Measurements from ENCODE around the gene PAX3.

PAX3 gene

DNA sequence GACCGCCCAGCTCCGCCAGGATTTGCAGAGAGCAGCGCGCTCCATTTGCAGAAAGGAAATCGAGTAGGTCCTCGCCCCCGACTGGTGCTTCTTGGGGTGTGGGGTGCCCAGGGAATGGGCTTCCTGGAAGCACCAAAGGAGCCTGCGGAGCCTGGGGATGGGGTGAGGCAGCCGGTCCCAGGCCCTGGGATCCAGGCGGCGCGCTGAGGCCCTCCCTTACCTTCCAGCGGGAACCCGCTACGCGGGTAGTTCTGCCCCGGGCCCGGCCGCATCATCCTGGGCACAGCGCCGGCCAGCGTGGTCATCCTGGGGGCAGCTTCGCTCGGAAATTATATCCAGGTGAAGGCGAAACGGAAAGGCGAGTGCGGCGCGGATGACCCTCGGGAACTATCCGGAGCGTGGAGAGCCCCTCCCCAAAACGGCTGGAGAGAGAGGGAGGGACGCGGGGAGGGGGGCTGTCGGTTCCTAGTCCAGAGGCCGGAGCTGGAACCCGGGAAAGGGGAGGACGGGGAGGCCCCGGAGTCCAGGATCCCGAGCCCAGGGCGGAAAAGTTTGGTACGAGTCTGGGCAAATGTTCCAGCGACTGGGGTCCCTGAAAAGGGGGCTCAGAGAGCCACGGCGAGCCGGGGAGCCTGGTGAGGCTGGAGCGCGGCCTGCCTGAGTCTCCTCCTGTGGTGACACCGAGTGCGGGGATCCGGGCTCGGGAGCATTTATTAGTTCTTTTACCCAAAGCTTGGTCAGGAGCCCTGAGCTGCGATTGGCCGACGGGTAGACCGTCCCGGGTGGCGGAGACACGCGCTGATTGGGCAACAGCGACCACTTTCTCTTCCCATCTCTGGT, at the start of gene PAX3:
PAX3 (minus strand) TSS at position 688 of the 840 bp plus-strand sequence; CDS start at position 305, 383 bp downstream.
- intact Hi-C loops (cut with DNase I), result no loop called here
- peak in 1 of 10 donors; percentile 81 for DNase-seq

GRCh38 chr2:222341331-222341730, 42.5 kb upstream of the PAX3 start:
- intact Hi-C loops (cut with DNase I), result no loop called here
- no peak for DNase-seq

GRCh38 chr2:222338374-222338773, 39.6 kb upstream of the PAX3 start:
- intact Hi-C loops (cut with DNase I), result no loop called here

DNA sequence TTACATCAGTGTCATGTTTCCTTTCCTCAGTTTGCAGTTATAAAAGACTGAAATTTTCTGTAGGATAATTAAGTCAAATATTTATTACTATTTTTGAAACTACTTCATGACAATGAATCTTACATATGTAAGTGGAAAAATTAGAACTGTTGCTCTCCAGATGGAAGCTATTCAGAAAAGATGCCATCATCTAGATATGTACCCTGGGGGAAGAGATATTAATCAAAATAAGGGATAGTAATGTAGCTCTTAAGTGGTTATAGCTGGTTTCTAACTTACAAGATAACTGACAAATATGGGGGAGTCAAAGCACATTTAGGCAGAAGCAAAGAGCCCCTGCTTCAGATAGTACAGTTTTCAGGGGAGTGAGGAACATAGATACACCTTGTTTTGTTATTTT, 38.1 kb upstream of the PAX3 start:
- DNase-seq, result no peak
- intact Hi-C loops (cut with DNase I), result no loop called here

More at GRCh38 chr2:222338374-222338773, 39.6 kb upstream of the PAX3 start:
- DNase-seq, result no peak

GRCh38 chr2:222336442-222336841, 37.6 kb upstream of the PAX3 start:
- intact Hi-C loops (cut with DNase I), result no loop called here

DNA sequence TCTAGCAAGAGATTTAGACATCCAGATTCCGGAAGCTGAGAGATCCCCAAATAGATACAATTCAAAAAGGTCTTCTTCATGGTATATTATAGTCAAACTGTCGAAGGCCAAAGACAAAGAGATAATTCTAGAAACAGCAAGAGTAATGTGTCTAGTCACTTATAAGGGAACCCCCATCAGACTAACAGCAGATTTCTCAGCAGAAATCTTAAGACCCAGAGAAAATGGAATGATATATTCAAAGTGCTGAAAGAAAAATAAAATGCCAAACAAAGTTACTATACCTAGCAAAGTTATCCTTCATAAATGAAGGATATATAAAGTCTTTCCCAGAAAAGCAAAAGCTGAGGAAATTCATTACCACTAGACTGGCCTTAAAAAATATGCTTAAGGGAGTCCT, 36.1 kb upstream of the PAX3 start:
- intact Hi-C loops (cut with DNase I), result no loop called here
- no peak for DNase-seq

More at GRCh38 chr2:222336442-222336841, 37.6 kb upstream of the PAX3 start:
- no peak for DNase-seq

DNA sequence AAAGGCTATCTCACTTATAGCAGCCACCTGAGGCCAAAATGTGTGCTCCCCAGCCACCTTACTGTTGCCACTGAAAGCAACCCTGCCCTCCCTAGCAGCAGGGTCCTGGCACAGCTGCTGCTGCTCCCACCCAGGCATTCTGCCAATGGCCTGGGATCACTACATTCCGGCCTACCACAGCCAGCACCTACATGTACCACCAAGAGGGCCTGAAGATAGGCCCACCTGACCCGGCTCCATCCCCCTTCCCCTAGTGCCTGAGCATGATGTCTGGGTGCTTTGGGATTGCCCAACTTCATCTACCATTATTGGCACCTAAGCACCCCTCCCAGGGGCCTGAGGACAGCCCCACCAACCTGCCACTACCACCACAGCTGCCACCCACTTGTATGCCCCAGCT, 34.6 kb upstream of the PAX3 start:
- peak in 2 of 10 donors; percentile 31 to 72 for DNase-seq
- intact Hi-C loops (cut with DNase I), result no loop called here

- no peak for DNase-seq
- intact Hi-C loops (cut with DNase I), result no loop called here
Measured at GRCh38 chr2:222332116-222332515, 33.3 kb upstream of the PAX3 start.

DNA sequence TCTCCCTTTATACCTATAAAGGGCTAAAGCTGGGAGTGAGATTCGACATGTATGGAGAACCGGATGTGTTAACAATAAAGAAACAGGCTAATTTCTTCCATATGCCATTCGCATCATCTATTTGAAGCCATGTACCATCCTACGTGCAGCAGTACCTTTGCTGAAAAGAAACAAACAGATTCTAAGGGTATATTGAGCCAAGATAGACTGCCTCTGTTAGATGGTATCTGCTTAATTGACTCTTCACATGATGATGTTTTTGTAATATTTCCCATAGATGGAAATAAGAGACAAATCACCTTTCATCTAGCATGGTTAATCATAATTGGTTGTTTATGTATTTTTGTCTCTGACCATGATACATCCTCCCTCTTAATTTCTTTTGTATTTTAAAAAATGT, 32.1 kb upstream of the PAX3 start:
- intact Hi-C loops (cut with DNase I), result no loop called here
- DNase-seq, result no peak

DNA sequence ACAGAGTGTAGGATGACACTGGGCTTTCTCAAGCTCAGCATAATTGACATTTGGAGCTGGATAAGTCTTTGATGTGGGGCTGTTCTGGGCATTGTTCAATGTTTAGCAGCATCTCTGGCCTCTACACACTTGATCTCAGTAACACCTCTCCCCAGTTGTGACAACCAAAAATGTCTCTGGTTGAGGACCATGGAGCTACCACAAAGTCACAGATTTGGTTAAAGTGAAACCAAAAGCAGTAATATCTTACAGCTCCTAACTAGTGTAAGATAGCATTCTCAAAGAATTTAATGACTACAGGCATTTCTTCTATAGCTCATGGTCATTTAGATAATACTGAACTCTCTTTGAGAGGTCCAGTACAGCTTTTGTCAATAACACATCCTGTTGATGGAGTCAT, 23.4 kb upstream of the PAX3 start:
- DNase-seq, result no peak
- intact Hi-C loops (cut with DNase I), result no loop called here

DNA sequence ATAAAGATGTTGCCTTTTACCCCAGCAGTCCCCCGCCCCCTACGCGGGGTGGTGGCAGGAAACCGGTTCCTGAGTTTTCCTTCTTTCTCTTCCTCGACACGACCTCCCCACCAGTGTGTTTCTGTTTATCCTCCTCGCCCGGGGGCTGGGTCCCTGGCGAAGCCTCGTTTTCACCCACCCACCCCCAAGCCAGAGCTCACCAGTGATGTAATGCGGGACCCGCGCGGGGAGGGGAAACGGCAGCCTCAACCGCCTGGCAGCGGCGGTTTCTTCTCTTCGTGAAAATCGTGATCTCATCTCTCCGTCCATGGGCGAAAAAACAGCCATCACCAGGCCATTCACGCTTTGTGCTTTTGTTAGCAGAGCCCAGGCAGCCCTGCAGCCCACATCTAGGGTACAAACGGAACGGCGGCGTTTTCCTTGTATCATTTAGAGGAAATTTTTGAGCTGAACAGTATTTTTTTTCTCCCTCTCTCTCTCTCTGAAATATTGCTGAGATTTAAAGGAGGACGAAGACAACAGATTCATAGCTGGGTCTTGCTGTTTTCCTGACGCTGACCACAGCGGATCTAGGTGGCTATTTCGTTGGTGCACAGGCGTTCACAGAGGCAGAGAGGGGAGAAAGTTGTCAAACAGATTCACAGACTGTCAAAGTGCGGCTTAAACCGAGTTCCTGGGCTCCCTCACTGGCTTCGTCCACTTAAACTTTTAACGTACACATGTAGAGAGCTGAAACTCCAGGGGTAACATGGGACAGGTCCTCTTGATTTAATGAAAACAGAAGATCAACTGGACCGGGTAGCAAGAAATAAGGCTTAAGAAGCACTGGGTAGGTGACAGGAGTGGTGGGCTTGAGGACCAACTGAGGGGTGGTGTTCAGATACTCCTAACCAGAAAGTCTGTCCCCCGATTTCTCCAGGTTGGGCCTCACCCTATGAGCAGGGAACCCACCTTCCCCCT, 21.9 kb upstream of the PAX3 start:
- DNase-seq, result peak in 6 of 10 donors; percentile 33 to 92 (median 74)
- intact Hi-C loops (cut with DNase I), result no loop called here

- intact Hi-C loops (cut with DNase I), result loop anchor here (2.0 to 5.0 kb wide), 2 partner anchors 242 to 291 kb away; no protein-coding TSS in a partner anchor
- DNase-seq, result peak in 5 of 10 donors; percentile 18 to 86 (median 27)
Measured at GRCh38 chr2:222319586-222320435, 21.0 kb upstream of the PAX3 start.

- DNase-seq, result peak in 4 of 10 donors; percentile 13 to 85 (median 49)
- intact Hi-C loops (cut with DNase I), result loop anchor here (2.0 to 5.0 kb wide), 2 partner anchors 243 to 292 kb away; no protein-coding TSS in a partner anchor
Measured at GRCh38 chr2:222318712-222319585, 20.2 kb upstream of the PAX3 start.

- DNase-seq, result peak in 6 of 10 donors; percentile 20 to 90 (median 64)
- intact Hi-C loops (cut with DNase I), result loop anchor here (2.0 to 5.0 kb wide), 2 partner anchors 244 to 293 kb away; no protein-coding TSS in a partner anchor
Measured at GRCh38 chr2:222318026-222318711, 19.4 kb upstream of the PAX3 start.

GRCh38 chr2:222315443-222316121, 16.8 kb upstream of the PAX3 start:
- intact Hi-C loops (cut with DNase I), result loop anchor here (5.0 kb wide), 1 partner anchor 247 kb away; no protein-coding TSS in a partner anchor
- DNase-seq, result no peak

DNA sequence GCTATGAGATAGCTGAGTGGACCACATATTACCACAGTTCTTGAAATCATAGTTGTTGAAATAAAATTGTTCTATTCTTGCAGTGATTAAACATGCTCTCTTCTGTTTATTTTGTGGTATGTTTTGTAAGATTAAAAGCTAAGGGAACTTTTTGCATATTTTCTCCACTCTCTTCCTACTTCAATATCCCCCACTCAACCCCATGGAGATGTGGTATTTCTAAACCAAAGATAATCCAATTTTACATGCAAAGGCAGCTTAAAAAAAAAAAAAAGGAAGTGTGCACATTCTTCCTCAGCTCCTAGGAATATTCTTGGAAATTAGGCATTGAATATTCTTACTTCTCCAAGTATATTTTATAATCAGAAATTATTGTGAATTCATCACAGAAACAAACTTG, 15.0 kb upstream of the PAX3 start:
- no peak for DNase-seq
- intact Hi-C loops (cut with DNase I), result no loop called here

DNA sequence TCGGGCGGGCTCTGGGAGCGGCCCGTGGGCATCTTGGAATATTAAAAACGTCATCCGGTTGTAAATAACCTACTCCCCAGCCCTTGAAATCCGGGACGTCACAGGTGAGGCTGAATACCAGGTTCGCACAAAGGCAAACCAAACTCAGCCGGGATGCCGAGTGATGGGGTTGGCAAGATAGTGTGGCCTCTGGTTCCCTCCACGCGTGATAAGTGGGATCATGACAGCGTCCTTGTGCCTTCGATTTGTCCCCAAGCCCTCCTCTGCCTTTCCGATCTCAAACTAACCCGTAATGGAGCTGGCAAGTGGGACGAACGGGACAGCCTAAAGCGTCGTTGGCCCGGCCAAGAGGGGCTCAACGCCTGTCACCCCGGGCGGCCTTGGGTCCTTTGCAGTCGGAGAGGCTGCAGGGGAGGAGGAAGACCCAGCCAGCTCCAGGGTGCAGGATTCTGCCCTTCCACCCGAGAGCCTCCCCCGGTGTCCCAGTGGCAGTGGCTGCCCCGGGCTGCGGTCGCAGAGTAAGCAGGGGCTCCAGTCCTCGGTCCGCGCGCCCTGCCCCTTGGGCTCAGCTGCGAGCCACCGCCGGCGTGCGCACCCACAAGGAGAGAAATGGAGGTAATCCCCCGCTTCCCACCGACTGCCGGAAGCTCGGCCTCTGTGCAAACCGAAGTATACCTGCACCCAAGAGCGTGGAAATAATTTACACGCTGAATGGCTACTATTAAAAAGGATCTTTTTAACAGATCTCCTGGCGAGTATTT, 13.4 kb upstream of the PAX3 start:
- intact Hi-C loops (cut with DNase I), result no loop called here
- DNase-seq, result peak in 1 of 10 donors; percentile 62
